HL-60 (cell line): ENCODE results near the gene GARIN5B.
"Not testable (repeated sequence)": the region's sequence is repeated elsewhere in the genome, so short reads cannot be mapped to it uniquely, and the experiment has no call there.

Source experiments
- DNase-seq, 2 experiments: peaks; one replicate each; pipeline ENCODE4 v3.0.0-alpha.2; 2010 to 2020; ENCODE audit warnings: low read depth in 1 of 2, low spot score in 1 of 2
- H3K27ac ChIP-seq: fragments of 250-450 bp; sonication (Bioruptor Pico); replicated peaks from 2 replicates; pipeline ENCODE4 v1.5.1; 2020; ENCODE audit warnings: mild to moderate bottlenecking, moderate library complexity
- H3K27me3 ChIP-seq: fragments of 250-450 bp; sonication (Bioruptor Pico); 2 replicates; pipeline ENCODE4 v1.5.1; 2021; ENCODE audit warnings: mild to moderate bottlenecking, moderate library complexity; ENCODE audit not compliant: insufficient read depth, poor library complexity, severe bottlenecking
- H3K4me3 ChIP-seq: replicated peaks from 2 replicates; pipeline ENCODE4 v1.5.1; 2011; ENCODE audit warnings: mild to moderate bottlenecking, control low read depth, low read length; ENCODE audit not compliant: insufficient read depth
- GABPA ChIP-seq: IDR thresholded peaks from 2 replicates; pipeline ENCODE4 v1.6.1; 2012; ENCODE audit warnings: low read depth
- POLR2AphosphoS5 ChIP-seq: IDR thresholded peaks from 2 replicates; pipeline ENCODE4 v1.6.1; 2012; ENCODE audit warnings: low read depth
- REST ChIP-seq: IDR thresholded peaks from 2 replicates; pipeline ENCODE4 v1.6.1; 2012; ENCODE audit warnings: low read depth; ENCODE audit not compliant: insufficient replicate concordance
- SPI1 ChIP-seq: IDR thresholded peaks from 2 replicates; pipeline ENCODE4 v1.6.1; 2012; ENCODE audit warnings: low read depth, mild to moderate bottlenecking, borderline replicate concordance
- TF ChIP-seq, protein P1 (sequence below): IDR thresholded peaks from one replicate; pipeline ENCODE4 v1.5.1; 2011; ENCODE audit warnings: low read length, control low read depth, inconsistent platforms; ENCODE audit not compliant: insufficient read depth

GARIN5B gene

GRCh38 chr19:55406091-55406825 is 43.2 kb upstream of the GARIN5B start:
- peak overlapping the region; percentile 91 for H3K4me3 ChIP-seq
- no peaks in the 10 kb centered on the region for H3K27me3 ChIP-seq
- DNase-seq: no peak
- TF ChIP-seq, protein P1, sequence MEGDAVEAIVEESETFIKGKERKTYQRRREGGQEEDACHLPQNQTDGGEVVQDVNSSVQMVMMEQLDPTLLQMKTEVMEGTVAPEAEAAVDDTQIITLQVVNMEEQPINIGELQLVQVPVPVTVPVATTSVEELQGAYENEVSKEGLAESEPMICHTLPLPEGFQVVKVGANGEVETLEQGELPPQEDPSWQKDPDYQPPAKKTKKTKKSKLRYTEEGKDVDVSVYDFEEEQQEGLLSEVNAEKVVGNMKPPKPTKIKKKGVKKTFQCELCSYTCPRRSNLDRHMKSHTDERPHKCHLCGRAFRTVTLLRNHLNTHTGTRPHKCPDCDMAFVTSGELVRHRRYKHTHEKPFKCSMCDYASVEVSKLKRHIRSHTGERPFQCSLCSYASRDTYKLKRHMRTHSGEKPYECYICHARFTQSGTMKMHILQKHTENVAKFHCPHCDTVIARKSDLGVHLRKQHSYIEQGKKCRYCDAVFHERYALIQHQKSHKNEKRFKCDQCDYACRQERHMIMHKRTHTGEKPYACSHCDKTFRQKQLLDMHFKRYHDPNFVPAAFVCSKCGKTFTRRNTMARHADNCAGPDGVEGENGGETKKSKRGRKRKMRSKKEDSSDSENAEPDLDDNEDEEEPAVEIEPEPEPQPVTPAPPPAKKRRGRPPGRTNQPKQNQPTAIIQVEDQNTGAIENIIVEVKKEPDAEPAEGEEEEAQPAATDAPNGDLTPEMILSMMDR: no peak
- no peak for TF ChIP-seq GABPA
- TF ChIP-seq SPI1: no peak
- TF ChIP-seq REST: no peak
- TF ChIP-seq POLR2AphosphoS5: no peak
- H3K27ac ChIP-seq: peak overlapping the region; percentile 98

- no peak for DNase-seq
- Histone ChIP-seq H3K27ac (no peak overlapping the region), H3K27me3 (no peaks in the 10 kb centered on the region), H3K4me3 (peak overlapping the region; percentile 91)
- TF ChIP-seq, protein P1: no peak
- no peak for TF ChIP-seq SPI1
- no peak for TF ChIP-seq REST
- no peak for TF ChIP-seq POLR2AphosphoS5
- TF ChIP-seq GABPA: no peak
Measured at GRCh38 chr19:55405638-55406037, 42.6 kb upstream of the GARIN5B start.

- H3K27ac ChIP-seq: no peak overlapping the region
- H3K27me3 ChIP-seq: no peaks in the 10 kb centered on the region
- no peak overlapping the region for H3K4me3 ChIP-seq
- no peak for TF ChIP-seq POLR2AphosphoS5
- no peak for TF ChIP-seq SPI1
- DNase-seq: no peak
Measured at GRCh38 chr19:55402509-55402908, 39.4 kb upstream of the GARIN5B start.

GRCh38 chr19:55401390-55401789 is 38.3 kb upstream of the GARIN5B start:
- not testable (repeated sequence) for H3K4me3 ChIP-seq, H3K27ac ChIP-seq, H3K27me3 ChIP-seq, DNase-seq
